Loucy (cell line): Measurements from ENCODE around the gene IGHMBP2.

Source experiments
- EZH2phosphoT487 ChIP-seq: fragments of 200-600 bp; IDR thresholded peaks from 2 replicates; pipeline ENCODE4 v1.6.1; 2018; ENCODE audit warnings: antibody characterized with exemption, mild to moderate bottlenecking, moderate library complexity, borderline replicate concordance
- TF ChIP-seq, protein P1 (sequence below): fragments of 200-600 bp; sonication (generic); conservative IDR thresholded peaks from 2 replicates; pipeline ENCODE4 v1.5.1; 2014; ENCODE audit warnings: mild to moderate bottlenecking, antibody characterized with exemption, low read length

DNA sequence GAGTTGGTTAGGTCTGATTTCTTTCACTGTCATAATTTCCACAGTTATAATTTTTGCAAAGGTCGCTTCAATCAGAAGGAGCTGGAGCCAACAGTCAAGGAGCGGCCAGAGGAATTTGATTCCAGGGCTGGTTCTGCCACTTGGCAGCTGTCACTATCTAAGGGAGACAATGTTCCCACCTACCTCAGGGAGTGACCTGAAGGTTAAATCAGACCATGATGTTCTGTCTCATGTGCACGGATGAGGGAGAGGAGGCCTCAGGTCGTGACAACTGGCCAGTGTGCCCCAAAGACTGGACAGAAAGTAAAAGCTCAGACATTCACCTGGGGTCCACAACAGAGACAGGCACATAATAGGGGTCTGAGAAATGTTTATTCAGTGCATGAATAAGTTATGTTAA is 69.5 kb downstream of the IGHMBP2 start:
- TF ChIP-seq, protein P1, sequence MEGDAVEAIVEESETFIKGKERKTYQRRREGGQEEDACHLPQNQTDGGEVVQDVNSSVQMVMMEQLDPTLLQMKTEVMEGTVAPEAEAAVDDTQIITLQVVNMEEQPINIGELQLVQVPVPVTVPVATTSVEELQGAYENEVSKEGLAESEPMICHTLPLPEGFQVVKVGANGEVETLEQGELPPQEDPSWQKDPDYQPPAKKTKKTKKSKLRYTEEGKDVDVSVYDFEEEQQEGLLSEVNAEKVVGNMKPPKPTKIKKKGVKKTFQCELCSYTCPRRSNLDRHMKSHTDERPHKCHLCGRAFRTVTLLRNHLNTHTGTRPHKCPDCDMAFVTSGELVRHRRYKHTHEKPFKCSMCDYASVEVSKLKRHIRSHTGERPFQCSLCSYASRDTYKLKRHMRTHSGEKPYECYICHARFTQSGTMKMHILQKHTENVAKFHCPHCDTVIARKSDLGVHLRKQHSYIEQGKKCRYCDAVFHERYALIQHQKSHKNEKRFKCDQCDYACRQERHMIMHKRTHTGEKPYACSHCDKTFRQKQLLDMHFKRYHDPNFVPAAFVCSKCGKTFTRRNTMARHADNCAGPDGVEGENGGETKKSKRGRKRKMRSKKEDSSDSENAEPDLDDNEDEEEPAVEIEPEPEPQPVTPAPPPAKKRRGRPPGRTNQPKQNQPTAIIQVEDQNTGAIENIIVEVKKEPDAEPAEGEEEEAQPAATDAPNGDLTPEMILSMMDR = no peak
- TF ChIP-seq EZH2phosphoT487 = no peak
